HepG2 (cell line): ENCODE measurements around the gene MMP25. TPM values are rescaled to one million over a fixed set of nuclear protein-coding genes. Genes with fewer than 3 reads are reported as not detected.

Experiments
- ETS1 ChIP-seq: sonication (generic); formaldehyde crosslinking; IDR thresholded peaks from 2 replicates; pipeline ENCODE4 v1.4.0; 2020; ENCODE audit warnings: missing genetic modification reagents
- EZH2 ChIP-seq: conservative IDR thresholded peaks from 2 replicates; pipeline ENCODE4 v1.6.1; 2012; ENCODE audit warnings: mild to moderate bottlenecking, low read depth, low read length, moderate library complexity
- GMEB2 ChIP-seq: IDR thresholded peaks from 2 replicates; pipeline ENCODE4 v1.6.1; 2016; ENCODE audit warnings: missing biosample characterization, missing genetic modification reagents, low read depth
- KDM2A ChIP-seq: sonication (generic); formaldehyde crosslinking; IDR thresholded peaks from 2 replicates; pipeline ENCODE4 v1.4.0; 2020; ENCODE audit warnings: low read depth, missing genetic modification reagents, borderline replicate concordance
- NFAT5 ChIP-seq: sonication (generic); formaldehyde crosslinking; IDR thresholded peaks from 2 replicates; pipeline ENCODE4 v1.4.0; 2020; ENCODE audit warnings: missing genetic modification reagents
- UBTF ChIP-seq: sonication (generic); formaldehyde crosslinking; IDR thresholded peaks from 2 replicates; pipeline ENCODE4 v1.4.0; 2020; ENCODE audit warnings: mild to moderate bottlenecking, missing genetic modification reagents
- ZBTB40 ChIP-seq, 2 experiments: fragments of 450-650 bp in 1 of 2; sonication (generic) in 1 of 2; formaldehyde crosslinking in 1 of 2; IDR thresholded peaks; 2 replicates each; pipeline versions ENCODE4 v1.6.1 to v1.8.0; 2016 to 2022; ENCODE audit warnings: antibody characterized with exemption in 1 of 2, mild to moderate bottlenecking in 1 of 2, missing genetic modification reagents in 1 of 2
- polyA plus RNA-seq, 8 experiments: library from polyadenylated mRNA; depleted of rRNA in 3 of 8; stranded (reverse) in 7 of 8; unstranded in 1 of 8; fragments of >200 nt; fragmentation: Illumina TruSeq in 4 of 8; extraction: Trizol in 4 of 8; gene quantifications; 2 replicates each; pipeline versions ENCODE4 v1.2.1 to v1.2.3, GENCODE V29; 2011 to 2016; ENCODE audit warnings: low read depth in 4 of 8, missing spikeins in 1 of 8, mixed read lengths in 1 of 8; ENCODE audit not compliant: insufficient read depth in 1 of 8
- total RNA-seq, 5 experiments: library from RNA; depleted of rRNA; stranded (reverse); fragments of >200 nt; fragmentation: Illumina TruSeq; extraction: Trizol; gene quantifications; 2 replicates each; pipeline ENCODE4 v1.2.3, GENCODE V29; 2016; ENCODE audit warnings: low read depth in 1 of 5

MMP25 gene
- total and polyA plus RNA-seq, 2 of the 13 experiments (the other 11 are each of a cell fraction or from before 2014, with no cell fraction given): 0.04 to 0.08 TPM

GRCh38 chr16:3059041-3059722 is 12.8 kb downstream of the MMP25 start (continued):
- TF ChIP-seq UBTF (peak; percentile 85), KDM2A (CRISPR knock-in tag) (peak; percentile 78), ZBTB40 (IDR thresholded peaks at IDR 0.05) (no peak), ZBTB40 (CRISPR knock-in tag; IDR thresholded peaks at IDR 0.05) (no peak), ETS1 (CRISPR knock-in tag) (no peak), GMEB2 (CRISPR knock-in tag) (no peak), NFAT5 (CRISPR knock-in tag) (no peak), EZH2 (no peak)
